HepG2 (cell line): Measurements from ENCODE around the gene CDC37. TPM values are rescaled to one million over a fixed set of nuclear protein-coding genes. Genes with fewer than 3 reads are reported as not detected.

Source experiments
- ATF7-NPFF ChIP-seq: sonication (generic); formaldehyde crosslinking; IDR thresholded peaks from 2 replicates; pipeline ENCODE4 v1.8.1; 2023; ENCODE audit warnings: mild to moderate bottlenecking, low read depth, missing genetic modification reagents, moderate library complexity
- DZIP1 ChIP-seq: sonication (generic); formaldehyde crosslinking; IDR thresholded peaks from 2 replicates; pipeline ENCODE4 v1.5.0; 2020; ENCODE audit warnings: mild to moderate bottlenecking, missing genetic modification reagents
- ESRRA ChIP-seq: sonication (generic); formaldehyde crosslinking; IDR thresholded peaks from 2 replicates; pipeline ENCODE4 v1.5.1; 2020; ENCODE audit warnings: mild to moderate bottlenecking, low read depth, missing genetic modification reagents
- GABPB1 ChIP-seq: IDR thresholded peaks from 2 replicates; pipeline ENCODE4 v1.6.1; 2016; ENCODE audit warnings: mild to moderate bottlenecking, missing genetic modification reagents, moderate library complexity, missing compliant biosample characterization
- HNRNPK ChIP-seq: fragments of 200-400 bp; formaldehyde crosslinking; IDR thresholded peaks from 2 replicates; pipeline ENCODE4 v1.6.1; 2018; ENCODE audit warnings: low read length, low read depth, moderate library complexity, mild to moderate bottlenecking; ENCODE audit not compliant: poor library complexity, severe bottlenecking
- KDM3A ChIP-seq: IDR thresholded peaks from 2 replicates; pipeline ENCODE4 v1.6.1; 2018; ENCODE audit warnings: low read depth, missing compliant biosample characterization
- TCF7 ChIP-seq: sonication (generic); IDR thresholded peaks from 2 replicates; pipeline ENCODE4 v1.6.1; 2016; ENCODE audit warnings: antibody characterized with exemption, low read depth
- ZNF20 ChIP-seq: sonication (generic); formaldehyde crosslinking; IDR thresholded peaks from 2 replicates; pipeline ENCODE4 v1.4.0; 2020; ENCODE audit warnings: mild to moderate bottlenecking, moderate library complexity, missing genetic modification reagents
- ZNF207 ChIP-seq: fragments of 450-650 bp; IDR thresholded peaks from 2 replicates; pipeline ENCODE4 v1.6.1; 2016; ENCODE audit warnings: antibody characterized with exemption, borderline replicate concordance
- ZNF776 ChIP-seq: sonication (generic); formaldehyde crosslinking; IDR thresholded peaks from 2 replicates; pipeline ENCODE4 v1.4.0; 2020; ENCODE audit warnings: mild to moderate bottlenecking, missing genetic modification reagents
- ZSCAN12 ChIP-seq: sonication (generic); formaldehyde crosslinking; IDR thresholded peaks from 2 replicates; pipeline ENCODE4 v1.9.0; 2021; ENCODE audit warnings: mild to moderate bottlenecking, missing genetic modification reagents
- polyA plus RNA-seq, 8 experiments: library from polyadenylated mRNA; depleted of rRNA in 3 of 8; stranded (reverse) in 7 of 8; unstranded in 1 of 8; fragments of >200 nt; fragmentation: Illumina TruSeq in 4 of 8; extraction: Trizol in 4 of 8; gene quantifications; 2 replicates each; pipeline versions ENCODE4 v1.2.1 to v1.2.3, GENCODE V29; 2011 to 2016; ENCODE audit warnings: low read depth in 4 of 8, missing spikeins in 1 of 8, mixed read lengths in 1 of 8; ENCODE audit not compliant: insufficient read depth in 1 of 8
- total RNA-seq, 5 experiments: library from RNA; depleted of rRNA; stranded (reverse); fragments of >200 nt; fragmentation: Illumina TruSeq; extraction: Trizol; gene quantifications; 2 replicates each; pipeline ENCODE4 v1.2.3, GENCODE V29; 2016; ENCODE audit warnings: low read depth in 1 of 5
- TF ChIP-seq, protein P1 (sequence below): IDR thresholded peaks from 2 replicates; pipeline ENCODE4 v1.6.1; 2016
- TF ChIP-seq, protein P2 (sequence below): sonication (generic); formaldehyde crosslinking; IDR thresholded peaks from 2 replicates; pipeline ENCODE4 v1.4.0; 2020; ENCODE audit warnings: mild to moderate bottlenecking, missing genetic modification reagents, borderline replicate concordance
- TF ChIP-seq, protein P3 (sequence below): sonication (generic); formaldehyde crosslinking; IDR thresholded peaks from 2 replicates; pipeline ENCODE4 v1.4.0; 2020; ENCODE audit warnings: missing genetic modification reagents

CDC37 gene
- total and polyA plus RNA-seq, 2 of the 13 experiments (the other 11 are each of a cell fraction or from before 2014, with no cell fraction given): 158 to 177 TPM

GRCh38 chr19:10403137-10404021, at the start of gene CDC37 (continued):
- TF ChIP-seq DZIP1 (CRISPR knock-in tag) (no peak), ZNF776 (CRISPR knock-in tag) (peak; percentile 32), GABPB1 (CRISPR knock-in tag) (peak; percentile 98), KDM3A (CRISPR knock-in tag) (0 out of 2 replicates have a peak, but pooled peaks have one; percentile 42), ATF7-NPFF (CRISPR knock-in tag) (no peak), ZSCAN12 (CRISPR knock-in tag) (0 out of 2 replicates have a peak, but pooled peaks have one; percentile 20), TCF7 (no peak), ZNF20 (CRISPR knock-in tag) (no peak), ZNF207 (no peak), HNRNPK (peak; percentile 36), ESRRA (CRISPR knock-in tag) (no peak)
- TF ChIP-seq, protein P1, sequence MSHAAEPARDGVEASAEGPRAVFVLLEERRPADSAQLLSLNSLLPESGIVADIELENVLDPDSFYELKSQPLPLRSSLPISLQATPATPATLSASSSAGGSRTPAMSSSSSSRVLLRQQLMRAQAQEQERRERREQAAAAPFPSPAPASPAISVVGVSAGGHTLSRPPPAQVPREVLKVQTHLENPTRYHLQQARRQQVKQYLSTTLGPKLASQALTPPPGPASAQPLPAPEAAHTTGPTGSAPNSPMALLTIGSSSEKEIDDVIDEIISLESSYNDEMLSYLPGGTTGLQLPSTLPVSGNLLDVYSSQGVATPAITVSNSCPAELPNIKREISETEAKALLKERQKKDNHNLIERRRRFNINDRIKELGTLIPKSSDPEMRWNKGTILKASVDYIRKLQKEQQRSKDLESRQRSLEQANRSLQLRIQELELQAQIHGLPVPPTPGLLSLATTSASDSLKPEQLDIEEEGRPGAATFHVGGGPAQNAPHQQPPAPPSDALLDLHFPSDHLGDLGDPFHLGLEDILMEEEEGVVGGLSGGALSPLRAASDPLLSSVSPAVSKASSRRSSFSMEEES: no peak
- TF ChIP-seq, protein P2, sequence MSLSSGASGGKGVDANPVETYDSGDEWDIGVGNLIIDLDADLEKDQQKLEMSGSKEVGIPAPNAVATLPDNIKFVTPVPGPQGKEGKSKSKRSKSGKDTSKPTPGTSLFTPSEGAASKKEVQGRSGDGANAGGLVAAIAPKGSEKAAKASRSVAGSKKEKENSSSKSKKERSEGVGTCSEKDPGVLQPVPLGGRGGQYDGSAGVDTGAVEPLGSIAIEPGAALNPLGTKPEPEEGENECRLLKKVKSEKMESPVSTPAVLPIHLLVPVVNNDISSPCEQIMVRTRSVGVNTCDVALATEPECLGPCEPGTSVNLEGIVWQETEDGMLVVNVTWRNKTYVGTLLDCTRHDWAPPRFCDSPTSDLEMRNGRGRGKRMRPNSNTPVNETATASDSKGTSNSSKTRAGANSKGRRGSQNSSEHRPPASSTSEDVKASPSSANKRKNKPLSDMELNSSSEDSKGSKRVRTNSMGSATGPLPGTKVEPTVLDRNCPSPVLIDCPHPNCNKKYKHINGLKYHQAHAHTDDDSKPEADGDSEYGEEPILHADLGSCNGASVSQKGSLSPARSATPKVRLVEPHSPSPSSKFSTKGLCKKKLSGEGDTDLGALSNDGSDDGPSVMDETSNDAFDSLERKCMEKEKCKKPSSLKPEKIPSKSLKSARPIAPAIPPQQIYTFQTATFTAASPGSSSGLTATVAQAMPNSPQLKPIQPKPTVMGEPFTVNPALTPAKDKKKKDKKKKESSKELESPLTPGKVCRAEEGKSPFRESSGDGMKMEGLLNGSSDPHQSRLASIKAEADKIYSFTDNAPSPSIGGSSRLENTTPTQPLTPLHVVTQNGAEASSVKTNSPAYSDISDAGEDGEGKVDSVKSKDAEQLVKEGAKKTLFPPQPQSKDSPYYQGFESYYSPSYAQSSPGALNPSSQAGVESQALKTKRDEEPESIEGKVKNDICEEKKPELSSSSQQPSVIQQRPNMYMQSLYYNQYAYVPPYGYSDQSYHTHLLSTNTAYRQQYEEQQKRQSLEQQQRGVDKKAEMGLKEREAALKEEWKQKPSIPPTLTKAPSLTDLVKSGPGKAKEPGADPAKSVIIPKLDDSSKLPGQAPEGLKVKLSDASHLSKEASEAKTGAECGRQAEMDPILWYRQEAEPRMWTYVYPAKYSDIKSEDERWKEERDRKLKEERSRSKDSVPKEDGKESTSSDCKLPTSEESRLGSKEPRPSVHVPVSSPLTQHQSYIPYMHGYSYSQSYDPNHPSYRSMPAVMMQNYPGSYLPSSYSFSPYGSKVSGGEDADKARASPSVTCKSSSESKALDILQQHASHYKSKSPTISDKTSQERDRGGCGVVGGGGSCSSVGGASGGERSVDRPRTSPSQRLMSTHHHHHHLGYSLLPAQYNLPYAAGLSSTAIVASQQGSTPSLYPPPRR: no peak
- TF ChIP-seq, protein P3, sequence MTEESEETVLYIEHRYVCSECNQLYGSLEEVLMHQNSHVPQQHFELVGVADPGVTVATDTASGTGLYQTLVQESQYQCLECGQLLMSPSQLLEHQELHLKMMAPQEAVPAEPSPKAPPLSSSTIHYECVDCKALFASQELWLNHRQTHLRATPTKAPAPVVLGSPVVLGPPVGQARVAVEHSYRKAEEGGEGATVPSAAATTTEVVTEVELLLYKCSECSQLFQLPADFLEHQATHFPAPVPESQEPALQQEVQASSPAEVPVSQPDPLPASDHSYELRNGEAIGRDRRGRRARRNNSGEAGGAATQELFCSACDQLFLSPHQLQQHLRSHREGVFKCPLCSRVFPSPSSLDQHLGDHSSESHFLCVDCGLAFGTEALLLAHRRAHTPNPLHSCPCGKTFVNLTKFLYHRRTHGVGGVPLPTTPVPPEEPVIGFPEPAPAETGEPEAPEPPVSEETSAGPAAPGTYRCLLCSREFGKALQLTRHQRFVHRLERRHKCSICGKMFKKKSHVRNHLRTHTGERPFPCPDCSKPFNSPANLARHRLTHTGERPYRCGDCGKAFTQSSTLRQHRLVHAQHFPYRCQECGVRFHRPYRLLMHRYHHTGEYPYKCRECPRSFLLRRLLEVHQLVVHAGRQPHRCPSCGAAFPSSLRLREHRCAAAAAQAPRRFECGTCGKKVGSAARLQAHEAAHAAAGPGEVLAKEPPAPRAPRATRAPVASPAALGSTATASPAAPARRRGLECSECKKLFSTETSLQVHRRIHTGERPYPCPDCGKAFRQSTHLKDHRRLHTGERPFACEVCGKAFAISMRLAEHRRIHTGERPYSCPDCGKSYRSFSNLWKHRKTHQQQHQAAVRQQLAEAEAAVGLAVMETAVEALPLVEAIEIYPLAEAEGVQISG: peak; percentile 91
